ENCODE measurements around the gene KAT6B.

The KAT6B gene

GRCh38 chr10:74824184-74824899, 2.1 kb upstream of the KAT6B start:
- DNase-seq: peak in 1 of 3 experiments; percentile 27

GRCh38 chr10:74824900-74825370, 1.5 kb upstream of the KAT6B start:
- peak in 2 of 3 experiments; percentile 64 to 66 for DNase-seq

- peak; percentile 9 to 76 (median 75) for DNase-seq
Measured at GRCh38 chr10:74825371-74826141, 844 bp upstream of the KAT6B start.

- peak; percentile 64 to 82 (median 66) for DNase-seq
Measured at GRCh38 chr10:74827045-74827441, 643 bp downstream of the KAT6B start.

GRCh38 chr10:74827694-74828093, 1.3 kb downstream of the KAT6B start:
- no peak for DNase-seq

- no peak for DNase-seq
Measured at GRCh38 chr10:74828946-74829345, 2.5 kb downstream of the KAT6B start.

- no peak for DNase-seq
Measured at GRCh38 chr10:74831518-74832120, 5.2 kb downstream of the KAT6B start.

GRCh38 chr10:74835963-74836362, 9.6 kb downstream of the KAT6B start:
- DNase-seq: no peak

- DNase-seq: no peak
Measured at GRCh38 chr10:74836877-74837276, 10.5 kb downstream of the KAT6B start.

- DNase-seq: peak in 2 of 3 experiments; percentile 30 to 68
Measured at GRCh38 chr10:74837743-74838142, 11.3 kb downstream of the KAT6B start.

GRCh38 chr10:74839708-74840107, 13.3 kb downstream of the KAT6B start:
- DNase-seq: no peak

GRCh38 chr10:74841265-74841973, 15.0 kb downstream of the KAT6B start:
- DNase-seq: no peak

- no peak for DNase-seq
Measured at GRCh38 chr10:74842301-74842954, 16.0 kb downstream of the KAT6B start.

GRCh38 chr10:74846958-74847357, 20.6 kb downstream of the KAT6B start:
- DNase-seq: no peak

- peak in 1 of 3 experiments; percentile 4 for DNase-seq
Measured at GRCh38 chr10:74851831-74852230, 25.4 kb downstream of the KAT6B start.

- peak in 1 of 3 experiments; percentile 4 for DNase-seq
Measured at GRCh38 chr10:74852381-74852780, 26.0 kb downstream of the KAT6B start.

GRCh38 chr10:74854610-74855009, 28.2 kb downstream of the KAT6B start:
- no peak for DNase-seq

- peak in 1 of 3 experiments; percentile 18 for DNase-seq
Measured at GRCh38 chr10:74855027-74855426, 28.6 kb downstream of the KAT6B start.

- no peak for DNase-seq
Measured at GRCh38 chr10:74855439-74855838, 29.0 kb downstream of the KAT6B start.

- no peak for DNase-seq
Measured at GRCh38 chr10:74856940-74857339, 30.5 kb downstream of the KAT6B start.

GRCh38 chr10:74857586-74857985, 31.2 kb downstream of the KAT6B start:
- no peak for DNase-seq

- DNase-seq: no peak
Measured at GRCh38 chr10:74859546-74859945, 33.1 kb downstream of the KAT6B start.

Data from NCI-H1417 (cell line).